GM21529 (cell line): Measurements from ENCODE around the gene CATSPER3.
A peak's percentile ranks its signal among the peaks of the same experiment; 100 is the strongest.

Experiments
- ATAC-seq: cut with Tn5 transposase; IDR thresholded peaks from one replicate; pipeline ENCODE4 v1.9.1; 2021; ENCODE audit not compliant: unreplicated experiment

CATSPER3 gene

DNA sequence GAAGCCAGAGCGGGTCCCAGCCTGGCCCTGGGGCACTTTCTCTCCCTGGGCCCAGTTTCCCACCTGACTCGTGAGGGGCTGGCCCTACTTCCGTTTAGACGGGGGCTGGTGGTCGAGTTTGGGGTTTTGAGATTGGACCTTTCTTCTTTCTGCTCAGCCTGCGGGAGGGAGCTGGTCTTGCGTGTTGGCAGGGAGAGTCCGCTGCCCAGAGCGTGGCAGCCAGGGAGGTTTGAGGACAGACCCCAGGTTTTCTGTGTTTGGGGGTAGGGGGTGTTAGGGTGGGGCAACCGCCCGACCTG is 72.3 kb downstream of the CATSPER3 start:
- ATAC-seq, result no peak

DNA sequence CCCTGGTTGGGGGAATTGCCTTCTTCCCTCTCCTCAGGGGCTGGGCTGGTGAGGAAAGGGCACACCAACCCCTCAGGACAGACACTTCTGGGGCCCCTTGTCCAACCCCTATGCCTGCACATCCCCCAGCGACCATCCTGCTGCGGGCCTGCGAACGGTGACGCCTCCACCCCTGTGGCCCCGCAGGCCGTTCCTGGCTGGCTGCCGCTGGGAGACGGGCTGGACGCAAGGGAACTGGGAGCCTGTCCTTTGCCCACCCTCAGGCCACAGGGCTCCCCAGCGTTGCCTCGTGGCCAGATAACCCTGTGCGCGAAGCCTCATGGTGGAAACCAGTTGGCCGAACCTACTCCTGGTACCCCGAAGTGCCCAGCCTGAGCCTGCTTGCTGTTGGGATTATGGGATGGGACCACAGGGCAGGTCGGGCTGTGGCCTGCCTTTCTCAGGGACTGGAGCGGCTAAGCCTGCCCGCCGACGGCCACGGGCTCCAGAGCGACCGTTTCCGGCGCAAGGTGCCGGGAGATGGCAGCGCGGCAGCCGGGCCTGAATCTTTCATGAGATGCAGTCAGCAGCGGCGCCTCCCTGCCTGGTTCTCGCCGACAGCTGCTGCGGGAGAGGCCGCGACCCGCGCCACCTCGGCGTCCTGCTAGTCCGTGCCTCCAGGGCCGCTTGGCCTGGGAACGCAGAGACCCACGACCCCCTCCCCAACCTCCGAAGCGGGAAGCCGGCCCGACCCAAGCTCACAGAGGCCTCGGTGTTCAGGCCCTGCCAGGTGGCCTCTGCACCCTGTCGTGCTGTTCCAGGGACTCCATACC is 72.8 kb downstream of the CATSPER3 start:
- ATAC-seq, result no peak

DNA sequence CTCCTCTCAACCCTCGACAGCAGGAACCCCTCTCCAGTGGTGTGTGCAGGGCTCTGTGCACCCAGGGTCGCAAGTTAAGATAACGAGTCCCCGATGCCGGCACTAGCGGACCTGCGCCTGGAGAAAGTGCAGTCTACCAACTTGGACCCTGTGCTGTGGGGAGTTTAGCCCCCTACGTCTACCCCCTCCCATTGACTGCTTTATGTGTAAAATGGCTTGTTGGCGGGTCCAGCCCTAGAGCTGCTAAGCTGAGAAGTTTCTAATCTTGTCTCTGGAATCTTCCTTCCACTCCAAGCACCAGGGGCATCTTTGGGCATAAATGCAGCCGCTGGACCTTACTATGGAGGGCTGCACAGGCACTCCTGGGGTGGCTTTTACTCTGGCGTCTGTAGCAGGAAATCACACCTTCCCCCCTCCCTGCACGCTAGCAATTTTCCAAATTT is 73.5 kb downstream of the CATSPER3 start:
- ATAC-seq, result no peak

DNA sequence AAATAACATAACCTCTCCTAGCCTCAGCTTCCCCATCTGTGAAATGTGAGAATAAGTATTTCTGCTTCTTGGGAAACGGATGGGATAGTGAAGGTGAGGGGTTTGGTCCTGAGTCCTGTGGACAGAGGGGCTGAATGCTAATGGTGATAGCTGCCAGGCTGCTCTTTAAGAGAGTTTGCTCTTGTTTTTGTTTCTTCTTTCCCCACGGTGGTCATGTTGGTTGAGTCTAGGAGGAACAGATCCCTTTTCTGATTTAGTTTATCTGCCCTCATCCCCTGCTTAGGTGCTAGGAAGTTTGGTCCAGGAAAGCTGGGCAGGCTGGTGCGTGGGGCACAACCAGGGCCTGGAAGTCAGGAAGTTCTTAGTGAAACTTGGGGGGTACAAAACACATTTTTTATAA is 74.0 kb downstream of the CATSPER3 start:
- ATAC-seq, result no peak

DNA sequence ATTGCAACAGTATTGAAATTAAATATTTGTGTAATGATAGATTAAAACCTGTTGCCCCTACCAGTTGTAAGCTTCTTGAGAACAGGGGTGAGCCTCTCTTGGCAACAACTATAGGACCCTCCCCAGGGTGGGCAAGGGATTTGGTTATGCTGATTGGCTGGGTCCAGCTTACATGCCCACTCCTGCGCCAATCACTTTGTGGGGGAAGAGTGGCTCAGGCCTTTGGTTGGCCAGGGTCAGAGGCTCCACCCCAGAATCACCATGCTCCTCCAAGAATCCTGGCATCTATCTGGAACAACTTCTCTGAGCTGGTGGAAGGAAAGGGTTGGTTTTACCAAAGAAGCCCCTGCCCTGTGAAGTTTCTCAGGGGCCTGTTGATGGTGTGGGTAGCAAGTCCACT is 74.9 kb downstream of the CATSPER3 start:
- no peak for ATAC-seq

DNA sequence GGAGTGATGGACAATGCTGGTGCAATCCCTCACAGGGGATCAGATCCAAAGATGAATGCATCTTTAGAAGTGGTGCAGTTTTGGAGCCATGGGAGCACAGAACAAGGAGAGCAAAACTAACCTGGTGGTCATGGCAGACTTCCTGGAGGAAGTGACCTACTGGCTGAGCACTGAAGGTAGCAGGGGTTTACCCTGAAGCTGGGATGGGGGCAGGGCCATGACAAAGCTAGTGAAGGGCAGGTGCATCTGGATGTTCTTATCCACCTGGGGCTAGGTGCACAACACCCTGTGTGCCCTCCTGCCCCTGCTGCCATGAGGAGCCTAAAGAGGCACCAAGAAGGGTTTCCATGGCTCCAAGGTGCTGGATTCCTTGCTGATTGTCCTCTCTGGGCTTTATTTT is 77.8 kb downstream of the CATSPER3 start:
- no peak for ATAC-seq

DNA sequence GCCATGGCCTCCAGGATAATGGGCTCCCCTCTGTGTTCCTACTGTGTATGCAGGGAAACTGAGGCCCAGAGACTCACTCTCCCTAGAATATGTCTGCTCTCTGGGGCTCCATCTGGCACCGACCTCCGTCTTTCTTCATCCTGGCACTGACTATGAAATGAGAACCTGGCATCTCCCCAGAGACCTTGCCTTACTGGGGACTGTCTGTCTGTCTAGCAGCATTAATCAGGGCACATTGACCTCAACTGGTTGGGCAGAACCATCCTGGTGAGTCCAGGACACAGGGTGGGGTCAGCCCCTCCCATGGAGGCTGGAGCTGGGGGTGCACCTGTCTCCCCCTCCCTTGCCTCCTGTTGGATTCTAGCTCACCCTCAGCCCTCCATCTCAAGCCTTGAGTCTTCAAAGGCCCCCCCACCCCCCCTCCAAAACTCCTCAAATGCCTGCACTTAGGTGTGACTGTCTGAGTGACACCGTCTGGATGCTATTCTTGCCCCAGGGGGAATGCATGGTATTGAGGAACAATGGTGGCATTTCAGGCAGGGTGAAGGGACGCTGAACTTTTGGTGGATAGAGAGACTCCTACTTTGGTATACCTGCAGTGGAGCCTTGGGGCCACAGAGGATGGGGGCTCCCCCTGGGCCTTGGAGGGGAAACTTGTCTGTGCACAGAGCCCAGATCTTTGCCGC is 79.1 kb downstream of the CATSPER3 start:
- no peak for ATAC-seq

DNA sequence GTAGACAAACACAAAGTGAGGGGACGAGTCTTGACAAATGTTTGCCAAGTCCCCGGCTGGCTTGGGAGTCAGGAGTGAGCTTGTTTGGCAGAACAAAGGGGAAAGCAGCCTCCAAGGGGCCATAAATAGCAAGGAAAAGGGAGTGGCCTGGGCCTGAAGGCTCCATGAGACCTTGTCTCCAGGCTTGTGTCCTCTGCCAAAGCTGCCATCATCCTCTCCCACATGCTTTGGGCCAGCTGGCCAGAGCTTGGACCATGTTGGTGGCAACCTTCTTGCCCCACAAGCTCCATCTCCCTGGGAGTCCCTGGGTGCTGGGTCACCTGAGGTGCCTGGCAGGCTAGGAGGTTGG is 79.6 kb downstream of the CATSPER3 start:
- ATAC-seq, result no peak

DNA sequence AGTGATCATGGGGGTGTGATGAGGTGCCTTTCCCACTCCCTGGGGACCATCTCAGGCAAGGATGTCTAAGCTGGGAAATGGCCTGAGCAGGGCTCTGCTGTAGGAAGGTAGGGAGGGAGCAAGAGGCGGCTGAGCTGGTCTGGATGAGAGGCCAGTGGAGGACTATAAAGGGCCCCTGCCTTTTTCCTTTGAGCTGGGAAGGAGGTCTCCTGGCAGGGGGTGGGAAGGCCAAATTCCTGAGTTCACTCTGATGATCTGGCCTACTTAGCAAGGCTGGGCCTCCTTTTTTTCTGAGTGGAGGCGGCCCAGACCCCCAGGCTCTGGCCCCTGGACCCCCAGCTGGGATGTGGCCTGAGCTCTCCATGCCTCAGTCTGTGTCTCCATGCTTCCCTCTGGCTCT is 80.6 kb downstream of the CATSPER3 start:
- no peak for ATAC-seq

DNA sequence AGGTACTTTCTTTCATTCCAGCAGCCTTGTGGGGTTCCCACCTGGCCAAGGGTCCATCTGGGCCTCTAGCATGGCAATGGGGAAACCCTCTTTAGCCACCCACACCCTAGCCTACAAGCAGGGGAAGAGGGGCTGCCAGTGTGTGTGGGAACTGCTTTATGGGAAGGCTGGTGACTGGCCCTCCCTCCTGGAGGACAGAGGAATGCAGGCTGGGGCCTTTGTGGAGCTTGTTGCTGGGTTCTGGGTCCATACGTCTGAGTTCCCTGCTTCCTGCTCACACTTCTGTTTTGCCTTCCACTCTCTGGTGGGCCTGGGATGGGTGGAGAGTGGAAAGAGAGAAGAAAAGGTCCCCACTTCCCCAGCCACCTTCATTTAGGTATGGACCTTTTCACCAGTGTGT is 81.2 kb downstream of the CATSPER3 start:
- ATAC-seq, result no peak

DNA sequence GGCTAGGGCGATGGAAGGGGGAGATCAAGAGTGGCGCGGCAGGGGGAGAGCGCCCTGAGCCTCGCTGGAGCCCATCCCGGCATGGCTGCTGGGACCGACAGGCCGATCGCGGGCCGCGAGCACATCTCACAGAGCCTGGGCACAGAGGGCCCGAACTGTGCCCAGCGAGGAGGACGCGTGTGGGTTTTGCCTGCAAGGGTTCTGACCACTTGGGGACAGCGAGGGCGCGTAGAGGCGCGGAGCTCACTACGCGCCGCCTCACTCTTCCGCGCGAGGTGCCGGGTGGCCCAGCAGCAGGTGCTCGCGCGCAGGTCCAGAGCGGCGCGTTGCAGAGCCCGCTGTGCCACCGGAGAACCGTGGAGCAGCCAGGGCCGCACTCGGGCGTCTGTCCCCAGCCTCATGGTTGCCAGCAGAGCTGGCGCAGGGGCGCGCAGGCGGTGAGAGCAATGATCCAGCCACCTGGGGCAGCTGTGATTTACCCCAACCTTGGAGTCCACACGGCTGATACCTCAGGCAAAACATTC is 82.6 kb downstream of the CATSPER3 start:
- ATAC-seq, result no peak

DNA sequence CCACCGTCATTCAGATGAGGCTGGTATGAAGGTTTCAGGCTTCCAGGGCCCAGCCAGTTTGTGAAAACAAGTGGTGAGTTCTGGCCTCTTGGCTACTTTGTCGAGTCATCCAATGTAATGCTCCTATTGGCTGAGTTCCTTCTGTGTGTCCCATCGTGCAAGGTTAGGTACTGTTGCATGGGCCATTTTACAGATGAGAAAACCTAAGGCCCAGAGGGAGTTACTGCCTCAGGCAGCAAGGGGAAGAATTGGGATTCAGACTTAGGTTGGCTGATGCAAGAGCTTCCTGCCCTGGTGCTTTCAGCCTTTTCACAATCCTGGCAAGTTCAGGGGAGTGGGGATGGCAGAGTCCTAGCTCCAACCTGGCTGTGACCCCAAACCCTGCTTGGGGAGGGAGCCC is 83.7 kb downstream of the CATSPER3 start:
- no peak for ATAC-seq

DNA sequence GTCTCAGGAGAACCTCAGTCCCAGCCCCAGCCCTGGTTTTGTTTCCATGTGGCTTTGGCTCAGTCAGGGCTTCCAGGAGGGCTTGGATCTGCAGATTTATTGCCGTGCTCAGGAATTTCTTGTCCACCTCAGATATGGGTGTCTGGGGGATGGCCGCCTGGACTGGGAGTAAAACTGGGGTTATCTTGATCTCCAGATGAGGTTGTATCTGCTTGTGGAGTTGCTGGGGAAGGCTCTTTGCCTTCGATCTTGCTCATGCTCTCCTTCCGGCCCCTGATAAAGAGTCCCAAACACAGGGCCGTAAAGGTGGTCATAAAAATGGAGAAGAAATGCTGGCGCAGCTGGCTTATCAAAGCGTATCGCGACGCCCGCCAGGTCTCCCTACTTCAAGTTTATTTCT is 84.2 kb downstream of the CATSPER3 start:
- no peak for ATAC-seq

DNA sequence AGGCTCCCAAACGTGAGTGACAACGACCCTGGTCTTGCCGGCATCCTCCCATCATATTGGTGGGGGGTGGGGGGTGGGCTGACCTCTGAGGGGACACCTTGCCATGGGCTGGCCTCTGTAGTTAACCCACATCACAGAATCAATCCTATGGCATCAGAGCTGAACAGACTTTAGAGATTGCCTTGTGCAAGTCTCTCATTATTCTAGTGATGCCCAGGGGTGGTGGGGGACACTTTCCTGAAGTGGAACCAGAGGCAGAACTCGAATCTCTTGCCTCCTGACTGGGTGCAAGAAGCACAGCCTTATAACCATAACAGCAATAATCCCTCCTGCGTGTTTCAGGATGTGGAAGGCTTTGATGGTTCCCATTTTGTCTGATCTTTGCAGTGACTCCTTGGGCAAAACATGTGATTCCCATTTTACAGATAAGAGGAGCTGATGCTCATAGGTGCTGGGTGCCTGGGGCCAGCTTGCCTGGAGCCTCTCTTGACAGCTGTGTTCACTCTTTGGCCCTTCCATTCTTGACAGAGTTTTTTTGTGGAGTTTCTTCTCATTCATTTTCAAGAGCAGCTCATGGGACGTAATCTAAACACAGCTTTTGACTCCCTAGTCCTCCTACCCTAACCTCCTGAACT is 84.9 kb downstream of the CATSPER3 start:
- no peak for ATAC-seq

DNA sequence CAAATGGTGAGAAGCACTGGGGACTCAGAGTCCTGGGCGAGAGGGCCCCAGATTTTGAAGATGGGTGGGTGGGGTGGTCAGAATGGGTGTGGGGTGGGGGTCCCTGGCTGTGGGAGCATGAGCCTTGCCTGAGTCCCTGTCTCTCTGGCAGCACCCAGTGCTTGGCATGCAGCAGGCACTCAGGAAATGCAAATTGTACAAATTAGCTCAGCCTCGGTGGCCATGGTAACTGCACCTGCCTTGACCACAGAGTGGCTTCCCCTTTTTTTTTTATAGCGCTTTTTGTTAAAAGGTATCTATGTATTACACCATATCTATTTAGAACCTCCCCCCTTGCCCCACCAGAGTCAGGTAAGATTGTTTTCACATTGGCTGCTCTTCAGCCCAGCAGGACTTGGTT is 85.6 kb downstream of the CATSPER3 start:
- peak; percentile 96 for ATAC-seq

DNA sequence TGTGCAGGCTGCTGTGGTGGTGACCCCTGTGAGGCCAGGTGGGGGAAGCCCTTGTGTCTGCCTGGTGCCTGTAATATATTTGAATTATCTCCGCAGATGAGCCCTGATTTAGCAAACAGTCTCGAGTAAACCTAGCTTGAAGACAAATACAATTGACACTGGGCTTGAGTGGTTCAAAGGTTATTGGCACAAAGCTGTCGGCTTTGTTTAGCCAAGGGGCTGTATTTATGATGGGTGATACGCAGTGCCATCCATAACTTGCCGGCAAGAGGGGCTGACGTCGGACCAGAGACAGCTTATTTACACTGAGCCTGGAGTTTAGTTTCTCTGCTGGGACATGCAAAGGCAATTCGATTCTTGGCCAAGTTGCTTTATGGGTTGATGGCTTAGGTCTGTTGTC is 86.3 kb downstream of the CATSPER3 start:
- no peak for ATAC-seq

DNA sequence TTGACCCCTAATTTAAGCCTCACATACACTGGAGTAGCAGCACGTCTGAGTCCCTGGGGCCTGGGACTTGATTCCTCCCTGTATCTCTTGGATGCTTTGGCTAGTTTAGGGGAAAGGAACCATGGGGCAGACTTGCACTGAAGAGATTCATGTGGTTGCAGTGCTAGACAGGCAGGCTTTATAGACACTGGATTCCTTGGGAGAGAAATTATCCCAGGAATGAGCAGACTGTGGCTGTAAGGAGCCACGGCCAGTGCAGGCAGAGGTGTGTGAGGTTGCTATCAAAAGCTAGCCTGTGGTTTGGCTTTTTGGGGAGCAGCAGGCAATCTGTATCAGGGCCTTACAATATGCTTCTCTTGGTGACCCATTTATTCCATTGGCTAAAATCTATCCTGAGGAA is 86.8 kb downstream of the CATSPER3 start:
- ATAC-seq, result no peak

DNA sequence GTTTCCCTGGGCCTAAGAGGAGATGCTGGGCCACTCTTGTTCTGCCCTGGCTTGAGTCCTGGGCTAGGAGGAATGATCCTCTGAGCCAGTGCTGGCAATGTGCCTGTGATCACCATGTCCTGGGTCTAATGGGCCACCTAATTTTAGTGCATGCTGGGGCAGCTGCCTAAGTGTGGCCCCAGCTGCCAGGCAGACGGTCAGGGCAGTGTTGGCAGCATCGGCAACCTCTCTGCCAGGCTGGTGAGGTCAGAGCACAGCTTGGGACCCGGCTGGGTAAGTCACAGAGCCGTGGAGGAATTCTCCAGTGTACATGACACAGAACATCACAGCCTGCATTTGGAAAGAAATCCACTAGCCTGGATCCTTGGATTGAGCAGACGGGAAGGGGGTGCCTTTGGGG is 87.7 kb downstream of the CATSPER3 start:
- no peak for ATAC-seq

DNA sequence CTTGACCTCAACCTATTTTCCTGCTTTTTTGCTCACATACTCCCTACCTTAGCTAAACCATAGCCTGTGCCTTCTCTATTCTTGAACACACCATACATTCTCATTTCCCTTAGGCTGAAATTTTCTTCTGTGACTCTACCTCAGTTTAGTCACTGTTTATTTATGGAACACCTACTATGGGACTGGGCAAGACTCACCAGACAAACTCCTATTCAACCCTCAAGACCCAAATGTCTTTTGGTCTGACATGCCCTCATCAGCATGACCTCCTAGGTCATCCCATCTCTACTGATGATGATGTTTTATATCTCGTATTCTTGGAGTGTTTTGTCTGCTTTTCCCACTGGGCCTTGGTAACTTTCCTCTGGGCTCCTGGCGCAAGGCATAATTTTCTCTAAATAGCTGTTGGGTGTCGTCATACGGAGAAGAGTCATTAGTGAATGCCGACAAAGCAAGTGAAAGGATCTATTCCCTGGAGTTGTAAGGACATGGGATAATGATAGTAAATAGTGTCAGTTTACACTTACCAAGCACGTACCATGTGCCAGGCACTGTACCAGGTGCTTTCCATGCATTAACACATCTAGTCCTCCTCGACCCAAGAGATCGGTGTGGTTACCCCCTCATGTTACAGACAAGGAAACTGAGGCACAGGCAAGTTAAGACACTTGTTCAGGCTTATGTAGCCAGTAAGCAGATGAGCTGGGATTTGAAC is 88.8 kb downstream of the CATSPER3 start:
- no peak for ATAC-seq

DNA sequence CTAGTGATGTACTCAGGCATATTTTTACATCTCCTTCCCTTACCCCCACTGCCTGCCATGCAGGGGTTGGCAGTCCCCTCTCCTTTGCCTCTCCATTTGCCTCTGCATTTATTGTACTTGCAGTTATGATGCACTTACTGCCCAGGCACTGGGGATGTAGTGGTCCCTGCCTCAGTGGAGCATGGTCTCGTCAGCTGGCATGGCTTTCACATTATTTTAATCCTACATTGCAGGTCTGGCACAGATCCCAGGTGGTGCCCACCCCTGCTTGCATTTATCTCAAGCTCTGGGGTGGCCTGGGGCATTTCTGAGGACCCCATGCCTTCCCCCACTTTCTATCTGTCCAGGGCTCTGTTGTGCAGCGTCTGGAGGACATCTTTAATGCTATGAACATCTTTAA is 89.5 kb downstream of the CATSPER3 start:
- no peak for ATAC-seq

DNA sequence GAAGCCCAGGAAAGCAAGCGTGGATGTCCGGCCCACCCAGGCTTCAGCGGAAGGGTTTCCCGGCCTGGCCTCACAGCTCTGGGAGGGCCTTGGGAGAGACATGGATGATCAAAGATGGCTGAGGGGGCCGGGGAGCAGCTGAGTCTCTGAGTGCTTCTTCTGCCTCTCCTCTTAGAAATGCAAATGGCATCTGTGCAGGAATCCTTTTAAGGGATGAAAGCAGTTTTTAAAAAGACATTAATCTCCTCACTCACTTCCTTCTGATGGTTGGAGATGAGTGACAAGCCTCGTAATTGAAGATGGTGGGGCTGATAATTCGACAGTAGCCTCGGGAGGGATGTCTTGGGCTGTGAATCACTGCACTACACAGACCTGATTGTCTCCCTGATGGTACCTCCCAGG is 90.6 kb downstream of the CATSPER3 start:
- no peak for ATAC-seq
